Inflammatory macrophage (primary cell): ENCODE data around the gene RPP21.

ENCODE experiments used
- DNase-seq, 2 donors: peaks; one replicate each; pipeline ENCODE4 v3.0.0-alpha.2; 2020 to 2022

The RPP21 gene

DNA sequence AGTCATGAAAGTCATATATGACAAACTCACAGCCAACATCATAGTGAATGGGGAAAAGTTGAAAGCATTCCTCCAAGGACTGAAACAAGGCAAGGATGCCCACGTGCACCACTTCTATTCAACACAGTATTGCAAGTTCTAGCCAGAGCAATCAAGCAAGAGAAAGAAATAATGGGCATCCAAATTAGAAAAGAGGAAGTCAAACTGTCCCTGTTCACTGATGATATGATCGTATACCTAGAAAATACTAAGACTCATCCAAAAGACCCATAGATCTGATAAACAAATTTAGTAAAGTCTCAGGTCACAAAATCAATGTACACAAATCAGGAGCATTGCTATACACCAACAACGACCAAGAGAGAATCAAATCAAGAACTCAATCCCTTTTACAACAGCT, 41.2 kb downstream of the RPP21 start:
- no peak for DNase-seq

- no peak for DNase-seq
Observed at GRCh38 chr6:30391240-30391639, 46.3 kb downstream of the RPP21 start.

- no peak for DNase-seq
Observed at GRCh38 chr6:30394139-30394538, 49.2 kb downstream of the RPP21 start.
